Psoas muscle (tissue), 8 donors: ENCODE measurements around the gene ELSPBP1. TPM values are rescaled to one million over a fixed set of nuclear protein-coding genes. Genes with fewer than 3 reads are reported as not detected.
A peak's percentile ranks its signal among the peaks of the same experiment; 100 is the strongest.
"Not testable (repeated sequence)": the region's sequence is repeated elsewhere in the genome, so short reads cannot be mapped to it uniquely, and the experiment has no call there.

ENCODE experiments used
- ATAC-seq, 4 donors: fragments of 200-7000 bp; cut with Tn5 transposase; one replicate each; pipeline ENCODE4 v1.9.1; 2020; ENCODE audit warnings: moderate library complexity in 3 of 4, mild to moderate bottlenecking in 2 of 4
- DNase-seq, 2 donors: peaks; one replicate each; pipeline ENCODE4 v3.0.0-alpha.2; 2020
- H3K27ac ChIP-seq: fragments of 200-600 bp; one replicate; pipeline ENCODE4 v1.8.0; 2022
- H3K27me3 ChIP-seq, 3 donors: fragments of 200-600 bp in 1 of 3; one replicate each; pipeline versions ENCODE4 v1.6.1 to v1.8.0; 2013 to 2022; ENCODE audit warnings: low read length in 2 of 3, mild to moderate bottlenecking in 2 of 3, moderate library complexity in 1 of 3; ENCODE audit not compliant: insufficient read depth in 3 of 3
- H3K36me3 ChIP-seq, 2 donors: fragments of 200-600 bp in 1 of 2; one replicate each; pipeline versions ENCODE4 v1.6.1 to v1.8.0; 2013 to 2022; ENCODE audit warnings: low read depth in 1 of 2, mild to moderate bottlenecking in 1 of 2, moderate library complexity in 1 of 2; ENCODE audit not compliant: insufficient read depth in 1 of 2
- H3K4me1 ChIP-seq: fragments of 200-600 bp; one replicate; pipeline ENCODE4 v1.8.0; 2022
- H3K4me3 ChIP-seq: fragments of 200-600 bp; one replicate; pipeline ENCODE4 v1.8.0; 2022; ENCODE audit warnings: mild to moderate bottlenecking
- H3K9me3 ChIP-seq: fragments of 200-600 bp; one replicate; pipeline ENCODE4 v1.8.0; 2022
- CTCF ChIP-seq: fragments of 200-600 bp; IDR thresholded peaks from one replicate; pipeline ENCODE4 v1.8.0; 2022; ENCODE audit warnings: antibody characterized with exemption
- WGBS, 3 donors: extraction: QIAGEN DNeasy Blood & Tissue Kit; methylation state at CpG; one replicate each; pipeline versions ENCODE4 v1.1.6 to v1.1.7; 2013; 5-methylcytosine and 5-hydroxymethylcytosine counted together
- intact Hi-C, 2 donors: fragments of 100-400 bp; cut with DNase I; formaldehyde crosslinking; loops; one replicate each; pipeline versions ENCODE4 v1.11.0 to v1.14.2; 2022
- long read RNA-seq, 2 donors: library from polyadenylated mRNA; unstranded; transcript quantifications; one replicate each; pipeline ENCODE4 v2.0.0, GENCODE V29; 2021
- polyA plus RNA-seq, 3 donors: library from polyadenylated mRNA; stranded (reverse); fragments of 200-250 nt; gene quantifications; one replicate each; pipeline ENCODE4 v1.2.3, GENCODE V29; 2013
- total RNA-seq, 4 donors: library from RNA; stranded (reverse); fragmentation: NEBNext Ultra II Directional in 2 of 4; extraction: Animal tissue kit (Norgen Biotek cat#: 25700) in 2 of 4; gene quantifications; one replicate each; pipeline versions ENCODE4 v1.2.1 to v1.2.4, GENCODE V29; 2021 to 2023
- donor health status: healthy with polysubstance abuse.
- donor health status: DM: no; HTN: no; CAD: no; lungs with moderate emphysema.
- donor health status: Bipolar disorder and iron deficiency.
- donor health status: healthy.
- donor health status: DM: yes; HTN: yes; CAD: no.
- donor health status: DM: no; HTN: no; CAD: no.
- donor health status: DM: no; HTN: no; CAD: no.
- donor health status: DM: yes; HTN: yes; CAD: no.

Gene ELSPBP1
- total RNA-seq = not detected
- polyA plus RNA-seq = not detected
- long read RNA-seq, donor 1 = 0 reads
- long read RNA-seq, donor 2 = 0 reads

DNA sequence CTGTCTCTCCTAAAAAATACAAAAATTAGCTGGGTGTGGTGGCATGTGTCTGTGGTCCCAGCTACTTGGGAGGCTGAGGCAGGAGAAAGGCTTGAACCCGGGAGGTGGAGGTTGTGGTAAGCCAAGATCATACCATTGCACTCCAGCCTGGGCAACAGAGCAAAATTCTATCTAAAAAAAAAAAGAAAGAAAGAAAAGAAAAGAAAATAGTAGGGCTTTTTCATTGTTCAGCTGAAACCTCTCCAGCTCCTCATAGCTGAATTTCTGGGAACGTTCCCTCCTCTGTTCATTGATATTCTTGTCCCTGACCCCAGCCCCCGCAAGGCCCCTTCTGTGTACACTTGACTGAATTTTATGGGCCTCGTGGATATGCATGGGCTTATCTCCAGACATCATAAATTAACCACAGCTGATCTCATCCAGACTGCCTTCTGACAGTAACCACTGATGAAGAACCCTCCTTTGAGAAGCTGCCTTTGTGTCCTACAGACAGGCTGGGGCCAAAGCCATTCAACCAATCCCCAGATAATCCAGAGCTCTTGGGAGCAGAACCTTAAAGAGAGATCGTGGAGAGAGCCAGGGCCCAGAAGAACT lies at the start of gene ELSPBP1:
Gene ELSPBP1, plus strand, starts transcription at position 424 of the 594 bp plus-strand sequence. CDS start 14,036 bp downstream, outside the sequence.
- no peak within 1 kb of the TSS for H3K27ac ChIP-seq
- 45 to 51% (median 46%) methylated on average over 5 of the region's 5 CpGs for WGBS, 3 donors
- DNase-seq (no peak), ATAC-seq (no peak)
- H3K27me3 ChIP-seq = peaks cover 0 to 21% (median 1%) of the 10 kb centered on the region in 3 donors
- TF ChIP-seq CTCF = no peak
- no peaks in the 10 kb centered on the region for H3K9me3 ChIP-seq
- intact Hi-C loops = no loop called here
- H3K4me3 ChIP-seq = no peak within 1 kb of the TSS
- no peaks in the 10 kb centered on the region for H3K4me1 ChIP-seq
- H3K36me3 ChIP-seq = no peaks in the 10 kb centered on the region

GRCh38 chr19:47949852-47950521 lies 44.4 kb upstream of the ELSPBP1 start:
- H3K27me3 ChIP-seq, H3K4me3 ChIP-seq, intact Hi-C loops, H3K36me3 ChIP-seq, H3K4me1 ChIP-seq, H3K27ac ChIP-seq, H3K9me3 ChIP-seq, ATAC-seq: not testable (repeated sequence)
- 88 to 90% (median 88%) methylated on average over 18 to 19 of the region's 24 CpGs for WGBS, 3 donors
- DNase-seq = peak; percentile 30 to 67
- TF ChIP-seq CTCF = peak; percentile 10

GRCh38 chr19:47952132-47952531 lies 42.3 kb upstream of the ELSPBP1 start:
- WGBS, 3 donors = no CpG with 5 or more reads among the region's 21 CpGs
- intact Hi-C loops, H3K4me1 ChIP-seq, H3K36me3 ChIP-seq, H3K27ac ChIP-seq, H3K27me3 ChIP-seq, DNase-seq, ATAC-seq, H3K4me3 ChIP-seq, H3K9me3 ChIP-seq: not testable (repeated sequence)

DNA sequence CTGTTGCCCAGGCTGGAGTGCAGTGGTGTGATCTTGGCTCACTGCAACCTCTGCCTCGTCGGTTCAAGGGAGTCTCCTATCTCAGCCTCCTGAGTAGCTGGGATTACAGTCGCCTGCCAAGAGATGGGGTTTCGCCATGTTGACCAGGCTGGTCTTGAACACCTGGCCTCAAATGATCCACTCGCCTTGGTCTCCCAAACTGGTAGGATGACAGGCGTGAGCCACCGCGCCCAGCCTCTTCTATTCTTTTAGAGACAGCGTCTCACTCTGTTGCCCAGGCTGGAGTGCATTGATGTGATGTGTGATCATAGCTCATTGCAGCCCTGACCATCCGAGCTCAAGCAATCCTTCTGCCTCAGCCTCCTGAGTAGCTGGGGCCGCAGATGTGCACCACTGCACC lies 38.5 kb upstream of the ELSPBP1 start:
- H3K4me1 ChIP-seq, H3K9me3 ChIP-seq, H3K4me3 ChIP-seq, intact Hi-C loops, H3K27me3 ChIP-seq, H3K27ac ChIP-seq, H3K36me3 ChIP-seq, ATAC-seq: not testable (repeated sequence)
- WGBS, 3 donors = 88 to 90% (median 89%) methylated on average over 6 to 7 of the region's 11 CpGs
- peak in 1 of 2 donors; percentile 27 for DNase-seq

GRCh38 chr19:47973529-47973928 lies 20.9 kb upstream of the ELSPBP1 start:
- TF ChIP-seq CTCF = no peak
- Histone ChIP-seq H3K9me3 (no peaks in the 10 kb centered on the region), H3K4me3 (no peak overlapping the region), H3K36me3 (no peaks in the 10 kb centered on the region), H3K27ac (no peak overlapping the region), H3K27me3 (peaks cover 0 to 12% (median 2%) of the 10 kb centered on the region in 3 donors), H3K4me1 (no peaks in the 10 kb centered on the region)
- ATAC-seq (no peak), DNase-seq (no peak)
- intact Hi-C loops = loop anchor here in 1 of 2 donors (5.0 kb wide), 1 partner anchor 179 kb away; no protein-coding TSS in a partner anchor
- 85 to 88% (median 86%) methylated on average over 6 of the region's 6 CpGs for WGBS, 3 donors
